Astrocyte (in vitro differentiated cells and primary cell): ENCODE data around the gene ANO6. TPM values are rescaled to one million over a fixed set of nuclear protein-coding genes. Genes with fewer than 3 reads are reported as not detected.

Experiments
- DNase-seq: peaks from one replicate; pipeline ENCODE4 v3.0.0-alpha.2; 2010; ENCODE audit warnings: low read depth
- FAIRE-seq: peaks from 2 replicates; lab custom pipeline; 2011; peaks lifted over from hg19 to GRCh38; lab: Jason Lieb, UNC
- H2AFZ ChIP-seq: 2 replicates; pipeline ENCODE4 v1.6.0; 2012; ENCODE audit warnings: low read depth, low read length, inconsistent platforms
- H3K27ac ChIP-seq: 2 replicates; pipeline ENCODE4 v1.5.1; 2011; ENCODE audit warnings: low read depth, low read length, inconsistent platforms
- H3K27me3 ChIP-seq: 2 replicates; pipeline ENCODE4 v1.6.0; 2011; ENCODE audit warnings: low read length, inconsistent platforms; ENCODE audit not compliant: insufficient read depth
- H3K36me3 ChIP-seq: 2 replicates; pipeline ENCODE4 v1.5.1; 2011; ENCODE audit warnings: low read length, inconsistent platforms; ENCODE audit not compliant: insufficient read depth
- H3K4me1 ChIP-seq: 2 replicates; pipeline ENCODE4 v1.5.1; 2011; ENCODE audit warnings: low read length, inconsistent platforms; ENCODE audit not compliant: insufficient read depth
- H3K4me2 ChIP-seq: 2 replicates; pipeline ENCODE4 v1.6.0; 2012; ENCODE audit warnings: low read length, inconsistent platforms
- H3K4me3 ChIP-seq: 2 replicates; pipeline ENCODE4 v1.5.1; 2011; ENCODE audit warnings: low read depth, mild to moderate bottlenecking, low read length, inconsistent platforms; ENCODE audit not compliant: insufficient read depth
- H3K79me2 ChIP-seq: 2 replicates; pipeline ENCODE4 v1.6.0; 2012; ENCODE audit warnings: mild to moderate bottlenecking, low read length, inconsistent platforms; ENCODE audit not compliant: insufficient read depth
- H3K9ac ChIP-seq: 2 replicates; pipeline ENCODE4 v1.6.0; 2012; ENCODE audit warnings: mild to moderate bottlenecking, low read length, inconsistent platforms
- H3K9me3 ChIP-seq: 2 replicates; pipeline ENCODE4 v1.5.1; 2012; ENCODE audit warnings: low read depth, mild to moderate bottlenecking, low read length, inconsistent platforms; ENCODE audit not compliant: insufficient read depth
- H4K20me1 ChIP-seq: 2 replicates; pipeline ENCODE4 v1.6.0; 2012; ENCODE audit warnings: low read length, inconsistent platforms; ENCODE audit not compliant: insufficient read depth
- H3K27ac Mint-ChIP-seq: one replicate; pipeline ENCODE4 v1.8.0; 2021; ENCODE audit warnings: mild to moderate bottlenecking, mixed read lengths; ENCODE audit not compliant: unreplicated experiment
- H3K27me3 Mint-ChIP-seq: one replicate; pipeline ENCODE4 v1.8.0; 2021; ENCODE audit warnings: low read depth, mixed read lengths; ENCODE audit not compliant: unreplicated experiment
- H3K36me3 Mint-ChIP-seq: one replicate; pipeline ENCODE4 v1.8.0; 2021; ENCODE audit warnings: low read depth, mixed read lengths; ENCODE audit not compliant: unreplicated experiment
- H3K4me1 Mint-ChIP-seq: one replicate; pipeline ENCODE4 v1.8.0; 2021; ENCODE audit warnings: low read depth, mixed read lengths; ENCODE audit not compliant: unreplicated experiment
- H3K4me3 Mint-ChIP-seq: one replicate; pipeline ENCODE4 v1.8.0; 2021; ENCODE audit warnings: mild to moderate bottlenecking, moderate library complexity, mixed read lengths; ENCODE audit not compliant: unreplicated experiment
- H3K9me3 Mint-ChIP-seq: one replicate; pipeline ENCODE4 v1.8.0; 2021; ENCODE audit warnings: mild to moderate bottlenecking, mixed read lengths; ENCODE audit not compliant: unreplicated experiment
- CTCF ChIP-seq: IDR thresholded peaks from 2 replicates; pipeline ENCODE4 v1.5.1; 2011; ENCODE audit warnings: low read depth, mild to moderate bottlenecking, inconsistent platforms, low read length, moderate library complexity; ENCODE audit not compliant: insufficient read depth
- EZH2 ChIP-seq: IDR thresholded peaks from 2 replicates; pipeline ENCODE4 v1.6.1; 2012; ENCODE audit warnings: mild to moderate bottlenecking, low read length, inconsistent platforms; ENCODE audit not compliant: insufficient read depth
- total RNA-seq: library from RNA; stranded (reverse); gene quantifications from 2 replicates; pipeline ENCODE4 v1.2.1, GENCODE V29; 2021

Gene ANO6
- total RNA-seq, 1 donor from 2014 or later, result 113 TPM

DNA sequence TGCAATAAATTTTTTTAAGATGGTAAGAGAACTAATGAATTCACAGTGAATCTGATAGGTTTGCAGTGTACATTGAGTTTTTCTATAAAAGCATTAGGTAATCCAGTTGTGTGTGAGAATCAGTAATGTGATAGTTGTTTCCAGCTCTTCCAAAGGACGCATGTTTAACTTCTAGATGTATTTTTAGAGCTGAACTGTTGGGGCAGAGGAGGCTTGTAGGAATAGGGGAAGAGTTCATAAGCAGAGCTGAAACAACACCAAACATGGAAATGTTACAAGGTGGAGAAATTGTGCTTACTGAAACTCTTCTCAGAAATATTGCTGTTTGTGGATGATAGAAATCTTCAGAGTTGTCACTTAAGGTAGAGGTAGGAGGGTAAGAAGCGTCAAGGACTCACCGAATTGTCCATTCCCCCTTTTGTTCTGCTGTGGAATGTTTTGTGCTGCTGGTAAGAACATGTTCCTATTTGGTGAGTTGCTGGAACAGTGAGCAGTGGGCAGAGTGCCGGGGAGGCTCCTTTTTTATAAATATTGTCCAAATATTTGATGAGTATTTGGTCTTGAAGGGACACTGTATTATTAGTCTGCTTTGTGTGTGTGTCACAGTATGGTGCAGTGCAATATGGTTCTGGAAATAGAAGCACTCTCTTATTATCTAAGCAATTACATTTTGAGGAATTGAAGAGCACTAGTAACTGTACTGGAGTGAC is 76.7 kb downstream of the ANO6 start:
- H3K4me1 ChIP-seq, result peaks cover 3% of the 10 kb centered on the region
- H2AFZ ChIP-seq, result no peak overlapping the region
- no peak overlapping the region for H3K9ac ChIP-seq
- TF ChIP-seq CTCF (no peak), EZH2 (no peak)
- peaks cover 5% of the 10 kb centered on the region for H4K20me1 ChIP-seq
- Mint-ChIP-seq H3K27ac (peak overlapping the region; percentile 16), H3K27me3 (no peaks in the 10 kb centered on the region), H3K36me3 (peaks cover 6% of the 10 kb centered on the region), H3K4me1 (peaks cover 22% of the 10 kb centered on the region), H3K9me3 (no peaks in the 10 kb centered on the region), H3K4me3 (no peak overlapping the region)
- H3K4me3 ChIP-seq, result no peak overlapping the region
- H3K79me2 ChIP-seq, result peaks cover 66% of the 10 kb centered on the region
- FAIRE-seq (no peak), DNase-seq (no peak)
- H3K27ac ChIP-seq, result no peak overlapping the region
- no peak overlapping the region for H3K4me2 ChIP-seq
- H3K9me3 ChIP-seq, result no peaks in the 10 kb centered on the region
- H3K36me3 ChIP-seq, result no peaks in the 10 kb centered on the region
- no peaks in the 10 kb centered on the region for H3K27me3 ChIP-seq

GRCh38 chr12:45294906-45295305 is 79.0 kb downstream of the ANO6 start:
- Mint-ChIP-seq H3K27me3 (no peaks in the 10 kb centered on the region), H3K4me3 (no peak overlapping the region), H3K27ac (no peak overlapping the region), H3K4me1 (peaks cover 27% of the 10 kb centered on the region), H3K36me3 (peaks cover 6% of the 10 kb centered on the region), H3K9me3 (no peaks in the 10 kb centered on the region)
- TF ChIP-seq CTCF (no peak), EZH2 (no peak)
- DNase-seq (no peak), FAIRE-seq (no peak)
- no peaks in the 10 kb centered on the region for H3K9me3 ChIP-seq
- H3K79me2 ChIP-seq, result peaks cover 57% of the 10 kb centered on the region
- no peaks in the 10 kb centered on the region for H3K27me3 ChIP-seq
- no peak overlapping the region for H3K9ac ChIP-seq
- H3K36me3 ChIP-seq, result no peaks in the 10 kb centered on the region
- no peak overlapping the region for H3K4me3 ChIP-seq
- H3K27ac ChIP-seq, result no peak overlapping the region
- no peak overlapping the region for H3K4me2 ChIP-seq
- peaks cover 14% of the 10 kb centered on the region for H3K4me1 ChIP-seq
- H4K20me1 ChIP-seq, result peaks cover 5% of the 10 kb centered on the region
- H2AFZ ChIP-seq, result no peak overlapping the region

DNA sequence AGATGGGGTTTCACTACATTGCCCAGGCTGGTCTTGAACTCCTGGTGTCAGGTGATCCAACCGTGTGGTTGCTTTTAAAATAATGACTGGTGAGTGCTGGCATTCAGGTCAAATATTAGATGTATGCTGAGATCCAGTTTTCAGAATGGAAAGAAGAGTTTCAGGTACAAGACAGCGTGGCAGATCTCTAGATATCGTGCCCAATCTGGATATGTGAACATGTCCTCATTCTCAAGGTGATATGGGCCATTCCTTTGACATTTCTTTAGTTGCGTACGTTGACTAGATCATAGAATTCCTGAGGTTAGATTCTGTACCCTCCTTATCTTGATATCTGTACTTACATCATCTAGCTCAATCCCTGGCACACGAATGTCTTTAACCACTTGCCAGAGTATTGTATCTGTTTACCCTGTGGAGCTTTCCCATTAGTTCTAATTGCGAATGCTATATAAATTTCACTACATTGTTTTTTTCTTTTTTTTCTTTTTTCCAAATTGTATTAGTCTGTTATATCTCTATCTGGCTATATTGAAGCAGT is 80.2 kb downstream of the ANO6 start:
- Histone ChIP-seq H3K4me1 (peaks cover 10% of the 10 kb centered on the region), H3K27me3 (no peaks in the 10 kb centered on the region), H4K20me1 (peaks cover 5% of the 10 kb centered on the region), H3K36me3 (no peaks in the 10 kb centered on the region), H3K4me3 (no peak overlapping the region), H3K9me3 (no peaks in the 10 kb centered on the region), H2AFZ (no peak overlapping the region), H3K79me2 (peaks cover 61% of the 10 kb centered on the region), H3K4me2 (no peak overlapping the region), H3K9ac (no peak overlapping the region), H3K27ac (no peak overlapping the region)
- H3K36me3 Mint-ChIP-seq, result peaks cover 6% of the 10 kb centered on the region
- H3K4me1 Mint-ChIP-seq, result peaks cover 25% of the 10 kb centered on the region
- no peaks in the 10 kb centered on the region for H3K9me3 Mint-ChIP-seq
- no peaks in the 10 kb centered on the region for H3K27me3 Mint-ChIP-seq
- no peak for TF ChIP-seq EZH2
- TF ChIP-seq CTCF, result no peak
- FAIRE-seq, result peak; percentile 9
- DNase-seq, result no peak
- no peak overlapping the region for H3K4me3 Mint-ChIP-seq
- no peak overlapping the region for H3K27ac Mint-ChIP-seq
